Right atrium auricular region (tissue), 2 donors: ENCODE measurements around the gene KIF18B. TPM values are rescaled to one million over a fixed set of nuclear protein-coding genes. Genes with fewer than 3 reads are reported as not detected.

Experiments used
- DNase-seq: peaks from one replicate; pipeline ENCODE4 v3.0.0-alpha.2; 2019; ENCODE audit warnings: low spot score
- H3K27ac ChIP-seq, 2 donors: fragments of 200-600 bp; sonication (generic); 1 replicate in 1 of 2; 2 replicates in 1 of 2; pipeline ENCODE4 v1.5.1; 2016 to 2019
- H3K27me3 ChIP-seq, 2 donors: fragments of 200-600 bp; sonication (generic); one replicate each; pipeline versions ENCODE4 v1.5.1 to v1.6.0; 2017 to 2019
- H3K36me3 ChIP-seq: fragments of 200-600 bp; sonication (generic); one replicate; pipeline ENCODE4 v1.5.1; 2016
- H3K4me1 ChIP-seq, 2 donors: fragments of 200-600 bp; sonication (generic); one replicate each; pipeline versions ENCODE4 v1.5.1 to v1.6.0; 2017 to 2019
- H3K4me3 ChIP-seq, 2 donors: fragments of 200-600 bp; sonication (generic); 1 replicate in 1 of 2; 2 replicates in 1 of 2; pipeline ENCODE4 v1.5.1; 2017 to 2019; ENCODE audit warnings: mild to moderate bottlenecking in 1 of 2, moderate library complexity in 1 of 2
- H3K9me3 ChIP-seq, 2 donors: fragments of 200-600 bp; sonication (generic); one replicate each; pipeline ENCODE4 v1.5.1; 2019
- total RNA-seq, 2 donors: library from RNA; depleted of rRNA; stranded (reverse); fragments of >200 nt; gene quantifications; one replicate each; pipeline ENCODE4 v1.1.0, GENCODE V29; 2016
- TF ChIP-seq, protein P1 (sequence below), 2 donors: fragments of 200-600 bp; sonication (generic); IDR thresholded peaks; one replicate each; pipeline ENCODE4 v1.5.1; 2019; ENCODE audit warnings: antibody characterized with exemption in 2 of 2

The KIF18B gene
- total RNA-seq, 2 donors from 2014 or later, result 0.12 to 0.44 TPM

DNA sequence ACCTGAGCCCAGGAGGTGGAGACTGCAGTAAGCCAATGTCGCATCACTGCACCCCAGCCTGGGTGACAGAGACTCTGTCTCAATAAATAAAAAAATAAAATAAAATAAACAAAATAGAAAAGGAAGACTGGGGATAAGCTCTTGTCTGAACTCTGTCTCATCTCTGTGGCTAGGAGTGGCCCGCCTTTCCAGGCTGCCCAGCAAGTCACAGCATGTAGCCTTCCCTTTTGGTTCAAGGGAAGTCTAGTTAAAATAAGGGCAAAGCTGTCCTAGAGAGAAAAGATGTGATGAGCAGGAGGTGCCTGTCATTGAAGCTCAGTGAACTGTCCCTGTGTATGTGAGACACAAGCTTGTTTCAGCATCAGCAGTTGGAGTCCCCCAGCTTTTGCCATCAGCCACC, 29.6 kb downstream of the KIF18B start:
- TF ChIP-seq, protein P1, sequence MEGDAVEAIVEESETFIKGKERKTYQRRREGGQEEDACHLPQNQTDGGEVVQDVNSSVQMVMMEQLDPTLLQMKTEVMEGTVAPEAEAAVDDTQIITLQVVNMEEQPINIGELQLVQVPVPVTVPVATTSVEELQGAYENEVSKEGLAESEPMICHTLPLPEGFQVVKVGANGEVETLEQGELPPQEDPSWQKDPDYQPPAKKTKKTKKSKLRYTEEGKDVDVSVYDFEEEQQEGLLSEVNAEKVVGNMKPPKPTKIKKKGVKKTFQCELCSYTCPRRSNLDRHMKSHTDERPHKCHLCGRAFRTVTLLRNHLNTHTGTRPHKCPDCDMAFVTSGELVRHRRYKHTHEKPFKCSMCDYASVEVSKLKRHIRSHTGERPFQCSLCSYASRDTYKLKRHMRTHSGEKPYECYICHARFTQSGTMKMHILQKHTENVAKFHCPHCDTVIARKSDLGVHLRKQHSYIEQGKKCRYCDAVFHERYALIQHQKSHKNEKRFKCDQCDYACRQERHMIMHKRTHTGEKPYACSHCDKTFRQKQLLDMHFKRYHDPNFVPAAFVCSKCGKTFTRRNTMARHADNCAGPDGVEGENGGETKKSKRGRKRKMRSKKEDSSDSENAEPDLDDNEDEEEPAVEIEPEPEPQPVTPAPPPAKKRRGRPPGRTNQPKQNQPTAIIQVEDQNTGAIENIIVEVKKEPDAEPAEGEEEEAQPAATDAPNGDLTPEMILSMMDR (IDR thresholded peaks at IDR 0.05), result no peak
- H3K4me1 ChIP-seq, result peaks cover 0 to 42% of the 10 kb centered on the region in 2 donors
- no peak for DNase-seq
- H3K27me3 ChIP-seq, result no peaks in the 10 kb centered on the region
- H3K27ac ChIP-seq, result no peak overlapping the region
- H3K4me3 ChIP-seq, result no peak overlapping the region
- no peaks in the 10 kb centered on the region for H3K36me3 ChIP-seq
- H3K9me3 ChIP-seq, result no peaks in the 10 kb centered on the region

DNA sequence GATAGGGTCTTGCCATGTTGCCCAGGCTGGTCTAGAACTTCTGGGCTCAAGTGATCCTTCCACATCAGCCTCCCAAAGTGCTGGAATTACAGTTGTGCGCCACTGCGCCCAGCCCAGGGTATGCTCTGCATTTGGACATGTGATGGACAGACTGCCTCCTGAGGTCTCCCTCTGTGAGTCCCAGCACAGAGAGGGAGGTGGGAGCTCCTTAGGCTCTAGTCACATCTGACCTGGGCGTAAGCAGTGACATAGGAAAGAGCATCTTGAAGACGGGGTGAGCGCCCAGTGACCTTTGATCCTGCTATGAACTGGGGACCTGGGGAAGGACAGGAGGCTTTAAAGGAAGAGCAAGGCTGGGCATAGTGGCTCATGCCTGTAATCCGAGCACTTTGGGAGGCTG, 30.1 kb downstream of the KIF18B start:
- no peaks in the 10 kb centered on the region for H3K9me3 ChIP-seq
- no peaks in the 10 kb centered on the region for H3K36me3 ChIP-seq
- peaks cover 0 to 39% of the 10 kb centered on the region in 2 donors for H3K4me1 ChIP-seq
- TF ChIP-seq, protein P1 (IDR thresholded peaks at IDR 0.05), result no peak
- H3K27ac ChIP-seq, result peak overlapping the region in 1 of 2 donors; percentile 69
- H3K4me3 ChIP-seq, result no peak overlapping the region
- DNase-seq, result no peak
- H3K27me3 ChIP-seq, result no peaks in the 10 kb centered on the region

DNA sequence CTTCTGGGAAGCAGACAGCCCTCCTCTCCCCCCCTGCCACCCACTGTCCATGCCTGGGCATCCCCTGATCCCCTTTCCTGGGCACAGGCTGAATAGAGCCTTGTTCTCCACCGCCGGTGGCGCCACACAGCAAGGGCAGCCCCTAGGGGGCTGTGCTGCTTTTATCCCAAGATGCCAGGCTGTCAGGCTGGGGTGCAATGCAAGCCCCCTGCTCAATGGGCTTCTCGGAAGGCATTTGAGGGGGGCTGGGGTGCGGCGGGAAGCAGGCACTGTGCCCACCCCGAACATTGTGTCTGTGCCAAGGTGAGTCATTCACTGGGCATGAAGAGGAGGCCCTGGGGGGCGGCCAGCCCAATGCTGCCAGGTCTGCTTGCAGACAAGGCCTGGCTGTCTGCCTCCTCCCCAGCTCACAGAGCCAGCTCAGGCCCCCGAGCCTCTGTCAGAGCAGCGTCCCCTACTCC, 30.8 kb downstream of the KIF18B start:
- no peak overlapping the region for H3K4me3 ChIP-seq
- no peaks in the 10 kb centered on the region for H3K27me3 ChIP-seq
- H3K9me3 ChIP-seq, result no peaks in the 10 kb centered on the region
- no peaks in the 10 kb centered on the region for H3K36me3 ChIP-seq
- H3K4me1 ChIP-seq, result peaks cover 0 to 39% of the 10 kb centered on the region in 2 donors
- TF ChIP-seq, protein P1 (IDR thresholded peaks at IDR 0.05), result peak in 1 of 2 donors; percentile 6
- DNase-seq, result no peak
- peak overlapping the region; percentile 39 to 69 for H3K27ac ChIP-seq

DNA sequence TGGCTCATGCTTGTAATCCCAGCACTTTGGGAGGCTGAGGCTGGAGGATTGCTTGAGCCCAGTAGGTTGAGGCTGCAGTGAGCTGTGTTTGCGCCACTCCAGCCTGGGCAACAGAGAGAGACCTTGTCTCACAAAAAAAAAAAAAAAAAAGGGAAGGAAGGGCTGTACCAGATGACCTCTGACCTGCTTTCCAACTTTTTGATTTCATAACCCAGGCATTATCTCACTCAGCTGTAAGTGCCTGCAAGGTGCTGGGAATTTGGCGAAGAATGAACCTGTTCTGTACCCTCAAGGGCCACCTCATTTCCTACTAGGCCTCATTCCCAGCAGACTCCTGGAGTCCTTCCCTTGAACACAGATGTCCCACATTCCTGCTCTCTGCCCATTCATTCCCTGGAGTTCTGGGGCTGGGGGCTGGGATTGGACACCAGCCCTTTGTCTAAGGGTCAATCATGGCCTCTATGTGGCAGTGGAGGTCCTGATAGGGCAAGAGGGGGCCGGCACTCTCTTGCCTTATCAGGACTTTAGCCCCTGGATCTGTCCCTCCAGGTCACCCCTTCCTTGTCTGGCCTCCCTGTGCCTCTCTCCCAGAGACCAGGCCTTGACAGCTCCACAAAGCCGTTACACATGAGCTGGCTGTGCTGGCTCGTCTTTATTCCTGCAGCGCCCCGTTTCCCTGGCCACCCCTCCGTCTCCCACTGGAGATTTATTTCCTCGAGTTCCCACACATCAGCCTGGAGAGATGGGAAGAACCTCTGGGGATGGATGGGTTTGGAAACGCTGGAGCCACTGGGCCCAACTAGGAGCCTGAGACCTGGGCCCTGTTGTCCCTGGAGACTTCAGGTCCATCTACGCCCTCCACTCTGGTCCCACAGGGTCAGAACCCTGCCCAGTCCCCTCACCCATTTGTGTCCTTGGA, 31.5 kb downstream of the KIF18B start:
- H3K4me3 ChIP-seq, result no peak overlapping the region
- DNase-seq, result no peak
- H3K9me3 ChIP-seq, result no peaks in the 10 kb centered on the region
- peaks cover 0 to 39% of the 10 kb centered on the region in 2 donors for H3K4me1 ChIP-seq
- no peaks in the 10 kb centered on the region for H3K27me3 ChIP-seq
- TF ChIP-seq, protein P1 (IDR thresholded peaks at IDR 0.05), result no peak
- no peaks in the 10 kb centered on the region for H3K36me3 ChIP-seq
- peak overlapping the region; percentile 39 to 69 for H3K27ac ChIP-seq

DNA sequence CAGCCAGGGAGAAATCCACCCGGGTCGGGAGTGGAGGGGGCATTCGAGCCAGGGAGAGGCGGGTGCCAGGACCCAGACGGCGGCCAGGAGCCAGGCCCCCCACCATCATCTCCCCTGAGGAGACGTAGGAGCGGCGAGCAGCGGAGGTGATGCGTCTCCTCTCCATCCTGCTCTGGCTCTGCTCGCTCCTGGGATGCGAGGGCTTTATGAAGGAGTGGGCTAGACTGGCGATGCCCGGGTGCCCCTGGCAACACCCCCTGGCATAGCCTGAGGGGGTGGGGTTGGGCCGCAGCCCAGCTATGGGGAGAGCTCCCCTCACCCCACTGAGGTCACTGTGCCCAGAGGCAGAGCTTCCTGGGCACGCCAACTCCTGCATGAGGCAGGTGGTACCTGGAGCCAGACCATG, 32.2 kb downstream of the KIF18B start, which contains the start of gene GFAP:
Gene GFAP, minus strand, starts transcription at position 180 of the 406 bp plus-strand sequence. Its CDS starts 14 bp downstream, at position 166.
- Histone ChIP-seq H3K9me3 (no peaks in the 10 kb centered on the region), H3K27ac (peak within 1 kb of the TSS; percentile 39 to 69), H3K36me3 (no peaks in the 10 kb centered on the region), H3K27me3 (no peaks in the 10 kb centered on the region), H3K4me1 (peaks cover 0 to 37% of the 10 kb centered on the region in 2 donors), H3K4me3 (no peak within 1 kb of the TSS)
- TF ChIP-seq, protein P1 (IDR thresholded peaks at IDR 0.05), result no peak
- no peak for DNase-seq
